IMR-90 (cell line): Measurements from ENCODE around the gene SFSWAP. TPM values are rescaled to one million over a fixed set of nuclear protein-coding genes. Genes with fewer than 3 reads are reported as not detected.

Source experiments
- ATAC-seq: fragments of 200-7000 bp; cut with Tn5 transposase; 2 replicates; pipeline ENCODE4 v1.9.1; 2020; ENCODE audit warnings: low read depth, mild to moderate bottlenecking, moderate library complexity
- BruUV-seq: library from RNA; stranded (reverse); fragments of 400-500 nt; replicated peaks from 2 replicates; lab custom pipeline; 2021; lab: Mats Ljungman, UMichigan
- CTCF ChIA-PET: fragments of 300-600 bp; formaldehyde crosslinking; extraction: SDS; loops from one replicate; lab custom pipeline; 2021; ENCODE audit warnings: antibody characterized with exemption; lab: Yijun Ruan, JAX
- POLR2A ChIA-PET: fragments of 300-600 bp; sonication (Branson Sonifier 250); formaldehyde crosslinking; loops from one replicate; lab custom pipeline; 2022; ENCODE audit warnings: antibody characterized with exemption; ENCODE audit not compliant: unreplicated experiment; lab: Charles Lee
- DNase-seq: peaks from one replicate; pipeline ENCODE4 v3.0.0; 2013
- H2AFZ ChIP-seq: replicated peaks from 2 replicates; pipeline ENCODE3; 2013; ENCODE audit warnings: low read length, mild to moderate bottlenecking; ENCODE audit not compliant: poor library complexity
- H2AK5ac ChIP-seq: 2 replicates; pipeline ENCODE4 v1.6.1; 2013; ENCODE audit warnings: low read depth, low read length, inconsistent platforms
- H2AK9ac ChIP-seq: replicated peaks from 2 replicates; pipeline ENCODE3; 2013; ENCODE audit warnings: mild to moderate bottlenecking, low read depth, low read length, moderate library complexity; ENCODE audit not compliant: poor library complexity
- H2BK120ac ChIP-seq: 2 replicates; pipeline ENCODE4 v1.6.1; 2013; ENCODE audit warnings: low read depth, low read length, inconsistent platforms
- H2BK15ac ChIP-seq: 3 replicates; pipeline ENCODE4 v1.6.1; 2013; ENCODE audit warnings: low read depth, low read length, inconsistent platforms
- H2BK20ac ChIP-seq: 2 replicates; pipeline ENCODE4 v1.6.1; 2013; ENCODE audit warnings: low read depth, mild to moderate bottlenecking, inconsistent platforms, low read length, moderate library complexity
- H2BK5ac ChIP-seq: 2 replicates; pipeline ENCODE4 v1.6.1; 2013; ENCODE audit warnings: mild to moderate bottlenecking, low read depth, low read length, inconsistent platforms; ENCODE audit not compliant: poor library complexity, severe bottlenecking
- H3K14ac ChIP-seq: replicated peaks from 2 replicates; pipeline ENCODE4 v1.6.1; 2013; ENCODE audit warnings: low read depth, low read length, inconsistent platforms
- H3K18ac ChIP-seq: 2 replicates; pipeline ENCODE4 v1.6.1; 2013; ENCODE audit warnings: low read depth, low read length, control low read depth
- H3K23ac ChIP-seq: 2 replicates; pipeline ENCODE4 v1.6.1; 2013; ENCODE audit warnings: low read depth, low read length, inconsistent platforms
- H3K27ac ChIP-seq: 2 replicates; pipeline ENCODE4 v1.5.1; 2013; ENCODE audit warnings: mild to moderate bottlenecking, control low read depth, low read length; ENCODE audit not compliant: insufficient read depth
- H3K27me3 ChIP-seq: 2 replicates; pipeline ENCODE4 v1.6.1; 2013; ENCODE audit warnings: low read length; ENCODE audit not compliant: control insufficient read depth, insufficient read depth
- H3K36me3 ChIP-seq: 2 replicates; pipeline ENCODE4 v1.6.1; 2013; ENCODE audit warnings: low read length, mixed read lengths; ENCODE audit not compliant: control insufficient read depth, insufficient read depth
- H3K4ac ChIP-seq: 2 replicates; pipeline ENCODE4 v1.6.1; 2013; ENCODE audit warnings: low read depth, low read length, inconsistent platforms
- H3K4me1 ChIP-seq: 2 replicates; pipeline ENCODE4 v1.6.1; 2013; ENCODE audit warnings: low read length, mixed read lengths; ENCODE audit not compliant: control insufficient read depth, insufficient read depth
- H3K4me2 ChIP-seq: 2 replicates; pipeline ENCODE4 v1.6.1; 2013; ENCODE audit warnings: low read depth, mild to moderate bottlenecking, control low read depth, low read length, moderate library complexity
- H3K4me3 ChIP-seq: 2 replicates; pipeline ENCODE4 v1.5.1; 2013; ENCODE audit warnings: low read depth, mild to moderate bottlenecking, control low read depth, low read length, moderate library complexity; ENCODE audit not compliant: insufficient read depth
- H3K56ac ChIP-seq: 2 replicates; pipeline ENCODE4 v1.6.1; 2013; ENCODE audit warnings: low read length, inconsistent platforms; ENCODE audit not compliant: insufficient read depth; ENCODE audit errors: extremely low read depth
- H3K79me1 ChIP-seq, 2 experiments: 2 replicates each; pipeline ENCODE4 v1.6.1; 2013; ENCODE audit warnings: low read length in 2 of 2, inconsistent platforms in 1 of 2, low read depth in 1 of 2
- H3K9ac ChIP-seq: 2 replicates; pipeline ENCODE4 v1.6.1; 2013; ENCODE audit warnings: low read depth, low read length, control low read depth
- H3K9me1 ChIP-seq: 2 replicates; pipeline ENCODE4 v1.6.1; 2013; ENCODE audit warnings: low read length, inconsistent platforms; ENCODE audit not compliant: insufficient read depth
- H3K9me3 ChIP-seq: 2 replicates; pipeline ENCODE4 v1.6.1; 2013; ENCODE audit warnings: low read length; ENCODE audit not compliant: control insufficient read depth, insufficient read depth
- H4K20me1 ChIP-seq: 2 replicates; pipeline ENCODE4 v1.6.1; 2013; ENCODE audit warnings: low read length, inconsistent platforms; ENCODE audit not compliant: insufficient read depth
- H4K5ac ChIP-seq: 2 replicates; pipeline ENCODE4 v1.6.1; 2013; ENCODE audit warnings: mild to moderate bottlenecking, low read depth, low read length, control low read depth
- H4K8ac ChIP-seq, 2 experiments: 2 replicates each; pipeline ENCODE4 v1.6.1; 2013; ENCODE audit warnings: low read depth in 2 of 2, low read length in 2 of 2, control low read depth in 1 of 2, inconsistent platforms in 1 of 2
- H4K91ac ChIP-seq: 2 replicates; pipeline ENCODE4 v1.6.1; 2013; ENCODE audit warnings: low read depth, low read length, inconsistent platforms; ENCODE audit not compliant: insufficient read depth
- SMC3 ChIP-seq: fragments of 150-350 bp; IDR thresholded peaks from 2 replicates; pipeline ENCODE4 v1.6.1; 2016; ENCODE audit warnings: low read depth, mild to moderate bottlenecking, antibody characterized with exemption, low read length, moderate library complexity
- WGBS, 2 experiments: methylation state at CpG; one replicate each; pipeline versions ENCODE4 v1.1.5 to v1.1.7; 2013; ENCODE audit warnings: missing lambda C conversion rate in 2 of 2; ENCODE audit not compliant: insufficient read length in 1 of 2; ENCODE audit errors: extremely low coverage in 2 of 2; 5-methylcytosine and 5-hydroxymethylcytosine counted together
- dilution Hi-C: fragments of 300-500 bp; cut with HindIII; formaldehyde crosslinking; loops from one replicate; pipeline ENCODE4 v1.14.3; 2018; ENCODE audit warnings: low sequenced_read_pairs; ENCODE audit not compliant: unreplicated experiment
- in situ Hi-C: fragments of 300-500 bp; cut with MboI; formaldehyde crosslinking; loops from 3 replicates; pipeline ENCODE4 v1.14.3; 2019; ENCODE audit warnings: low sequenced_read_pairs, inconsistent platforms, mixed read lengths
- intact Hi-C: fragments of 100-400 bp; cut with micrococcal nuclease; formaldehyde crosslinking; loops from 2 replicates; pipeline ENCODE4 v1.10.0; 2022
- polyA plus RNA-seq, 3 experiments: library from polyadenylated mRNA; depleted of rRNA; stranded (reverse); fragments of >200 nt; gene quantifications; 2 replicates each; pipeline ENCODE4 v1.2.3, GENCODE V29; 2012; ENCODE audit warnings: low replicate concordance in 1 of 3
- total RNA-seq: library from RNA; depleted of rRNA; stranded (reverse); fragments of >200 nt; gene quantifications from 2 replicates; pipeline ENCODE4 v1.2.3, GENCODE V29; 2012

SFSWAP gene
- total and polyA plus RNA-seq, 2 of the 4 experiments (the other 2 are of a cell fraction) = 19.7 to 22.4 TPM

DNA sequence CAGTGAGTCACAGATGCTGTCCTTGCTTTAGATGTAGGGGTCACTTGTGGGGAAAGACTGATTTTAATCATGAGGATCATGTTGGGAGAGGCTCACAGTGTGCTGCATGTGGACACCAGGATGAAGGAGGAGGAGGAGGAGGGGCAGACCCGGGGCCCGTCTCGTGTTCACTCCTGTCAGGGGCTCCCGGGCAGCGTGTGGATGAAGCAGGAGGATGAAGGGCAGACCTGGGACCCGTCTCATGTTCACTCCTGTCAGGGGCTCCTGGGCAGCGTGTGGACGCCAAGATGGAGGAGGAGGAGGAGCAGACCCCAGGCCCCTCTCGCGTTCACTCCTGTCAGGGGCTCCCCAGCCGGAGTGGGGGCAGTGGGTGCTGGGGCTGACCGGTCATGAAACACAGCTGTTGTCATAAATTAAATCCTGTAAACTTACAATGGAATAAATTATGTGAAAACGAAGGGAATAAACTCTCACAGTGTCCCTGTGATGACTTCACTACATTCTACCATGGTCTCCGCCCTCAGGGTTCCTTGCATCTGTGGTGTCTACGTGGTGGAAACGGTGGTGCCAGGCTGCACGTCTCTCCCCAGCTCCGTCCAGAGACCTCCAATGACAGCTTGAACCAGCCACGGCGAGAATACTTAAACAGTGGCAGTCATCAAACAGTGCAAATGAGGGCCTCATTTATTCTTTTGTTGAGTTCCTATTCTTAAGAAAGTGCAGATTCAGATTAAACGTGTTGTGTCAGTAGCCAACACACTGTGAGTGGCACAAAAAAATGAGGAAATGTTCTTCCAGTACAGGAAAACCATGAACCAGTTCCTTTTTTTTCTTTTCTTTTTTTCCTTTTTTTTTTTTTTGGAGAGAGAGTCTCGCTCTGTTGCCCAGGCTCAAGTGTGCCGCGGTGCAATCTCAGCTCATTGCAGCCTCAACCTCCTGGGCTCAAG is 37.7 kb upstream of the SFSWAP start:
- in situ Hi-C loops = no loop called here

More for the DNA sequence above, 37.7 kb upstream of the SFSWAP start:
- Histone ChIP-seq H4K8ac (no peak overlapping the region), H4K20me1 (no peaks in the 10 kb centered on the region), H2AK5ac (no peak overlapping the region), H4K5ac (no peak overlapping the region), H3K27me3 (peaks cover 4% of the 10 kb centered on the region; the same call in 1 of the 2 replicates), H3K36me3 (no peaks in the 10 kb centered on the region), H3K23ac (no peak overlapping the region), H2AK9ac (no peak overlapping the region), H3K4ac (no peak overlapping the region), H3K4me2 (no peak overlapping the region), H3K9ac (no peak overlapping the region), H2BK15ac (no peak overlapping the region), H3K9me3 (no peaks in the 10 kb centered on the region), H3K9me1 (no peaks in the 10 kb centered on the region), H2BK20ac (no peak overlapping the region), H3K56ac (no peak overlapping the region), H3K14ac (no peak overlapping the region), H3K27ac (no peak overlapping the region), H2BK120ac (no peak overlapping the region), H4K91ac (no peak overlapping the region), H3K18ac (no peak overlapping the region), H2BK5ac (no peak overlapping the region), H3K79me1 (no peaks in the 10 kb centered on the region), H3K4me1 (no peaks in the 10 kb centered on the region), H3K4me3 (no peak overlapping the region), H2AFZ (no peak overlapping the region)
- POLR2A ChIA-PET = no interaction called here
- WGBS, 2 experiments = 19% methylated on average over 6 of the region's 24 CpGs; no CpG with 5 or more reads in 1 of the 2 experiments
- no peak for TF ChIP-seq SMC3
- intact Hi-C loops (no loop called here), dilution Hi-C loops (no loop called here)
- DNase-seq (no peak), ATAC-seq (no peak)
- CTCF ChIA-PET = no interaction called here
- BruUV-seq = no TSS peak
